Measurements from ENCODE around the gene RRP12. TPM values are rescaled to one million over a fixed set of nuclear protein-coding genes. Genes with fewer than 3 reads are reported as not detected.

Gene RRP12
- total and polyA plus RNA-seq, 2 experiments from 2014 or later, result 17.6 to 17.7 TPM

GRCh38 chr10:97376413-97376812 lies 24.7 kb downstream of the RRP12 start:
- no peak for DNase-seq
- Histone ChIP-seq H3K4me1 (ENCODE audit: insufficient read depth) (no peaks in the 10 kb centered on the region), H4K20me1 (ENCODE audit: insufficient read depth) (no peaks in the 10 kb centered on the region), H3K9ac (no peak overlapping the region), H3K79me2 (ENCODE audit: insufficient read depth) (no peaks in the 10 kb centered on the region), H3K9me3 (ENCODE audit: low read depth) (no peaks in the 10 kb centered on the region), H3F3A (ENCODE audit: insufficient read depth) (no peaks in the 10 kb centered on the region), H3K36me3 (ENCODE audit: low read depth) (no peaks in the 10 kb centered on the region; the same call in 1 of the 2 replicates), H3K27ac (no peak overlapping the region), H3K9me2 (ENCODE audit: insufficient read depth) (no peaks in the 10 kb centered on the region), H2AFZ (no peak overlapping the region), H3K27me3 (replicated peaks; ENCODE audit: insufficient read depth) (no peaks in the 10 kb centered on the region), H3K4me2 (ENCODE audit: unreplicated experiment) (no peak overlapping the region), H3K4me3 (no peak overlapping the region)
- no peak for TF ChIP-seq EZH2phosphoT487 (IDR thresholded peaks at IDR 0.05; ENCODE audit: insufficient read depth, low read depth)
- TF ChIP-seq EZH2 (IDR thresholded peaks at IDR 0.05; ENCODE audit: insufficient read depth, poor library complexity, severe bottlenecking), result no peak
- 82 to 83% methylated on average over 6 of the region's 6 CpGs for WGBS, 2 experiments (ENCODE audit: low coverage in 1 of 2, low lambda C conversion rate in 2 of 2, missing lambda C conversion rate in 2 of 2)
- in situ Hi-C loops (cut with MboI), result no loop called here

- no peak overlapping the region for H3K9ac ChIP-seq
- H3K4me1 ChIP-seq (ENCODE audit: insufficient read depth), result no peaks in the 10 kb centered on the region
- H3F3A ChIP-seq (ENCODE audit: insufficient read depth), result no peaks in the 10 kb centered on the region
- H3K4me2 ChIP-seq (ENCODE audit: unreplicated experiment), result no peak overlapping the region
- no peak overlapping the region for H3K27ac ChIP-seq
- in situ Hi-C loops (cut with MboI), result no loop called here
- no peak overlapping the region for H2AFZ ChIP-seq
- no peak overlapping the region for H3K4me3 ChIP-seq
- WGBS, 2 experiments (ENCODE audit: low coverage in 1 of 2, low lambda C conversion rate in 2 of 2, missing lambda C conversion rate in 2 of 2), result 94% methylated on average over 10 of the region's 10 CpGs
- no peaks in the 10 kb centered on the region for H3K27me3 ChIP-seq (replicated peaks; ENCODE audit: insufficient read depth)
- H3K9me3 ChIP-seq (ENCODE audit: low read depth), result no peaks in the 10 kb centered on the region
- H3K79me2 ChIP-seq (ENCODE audit: insufficient read depth), result no peaks in the 10 kb centered on the region
- DNase-seq, result no peak
- TF ChIP-seq EZH2 (IDR thresholded peaks at IDR 0.05; ENCODE audit: insufficient read depth, poor library complexity, severe bottlenecking) (no peak), EZH2phosphoT487 (IDR thresholded peaks at IDR 0.05; ENCODE audit: insufficient read depth, low read depth) (no peak)
- no peaks in the 10 kb centered on the region for H3K9me2 ChIP-seq (ENCODE audit: insufficient read depth)
- no peaks in the 10 kb centered on the region for H4K20me1 ChIP-seq (ENCODE audit: insufficient read depth)
- no peaks in the 10 kb centered on the region; the same call in 1 of the 2 replicates for H3K36me3 ChIP-seq (ENCODE audit: low read depth)
Observed at GRCh38 chr10:97373456-97373855, 27.7 kb downstream of the RRP12 start.

GRCh38 chr10:97372233-97372875 lies 28.8 kb downstream of the RRP12 start:
- WGBS, 2 experiments (ENCODE audit: low coverage in 1 of 2, low lambda C conversion rate in 2 of 2, missing lambda C conversion rate in 2 of 2), result 96 to 99% methylated on average over 7 of the region's 7 CpGs
- in situ Hi-C loops (cut with MboI), result no loop called here
- DNase-seq, result no peak
- H3K4me1 ChIP-seq (ENCODE audit: insufficient read depth), result no peaks in the 10 kb centered on the region
- no peaks in the 10 kb centered on the region for H3F3A ChIP-seq (ENCODE audit: insufficient read depth)
- no peaks in the 10 kb centered on the region for H4K20me1 ChIP-seq (ENCODE audit: insufficient read depth)
- H3K27me3 ChIP-seq (replicated peaks; ENCODE audit: insufficient read depth), result no peaks in the 10 kb centered on the region
- no peak overlapping the region for H3K27ac ChIP-seq
- no peaks in the 10 kb centered on the region; the same call in 1 of the 2 replicates for H3K36me3 ChIP-seq (ENCODE audit: low read depth)
- H3K4me3 ChIP-seq, result no peak overlapping the region
- TF ChIP-seq EZH2 (IDR thresholded peaks at IDR 0.05; ENCODE audit: insufficient read depth, poor library complexity, severe bottlenecking) (no peak), EZH2phosphoT487 (IDR thresholded peaks at IDR 0.05; ENCODE audit: insufficient read depth, low read depth) (no peak)
- H3K4me2 ChIP-seq (ENCODE audit: unreplicated experiment), result no peak overlapping the region
- no peaks in the 10 kb centered on the region for H3K9me2 ChIP-seq (ENCODE audit: insufficient read depth)
- no peak overlapping the region for H3K9ac ChIP-seq
- no peak overlapping the region for H2AFZ ChIP-seq
- no peaks in the 10 kb centered on the region for H3K79me2 ChIP-seq (ENCODE audit: insufficient read depth)
- no peaks in the 10 kb centered on the region for H3K9me3 ChIP-seq (ENCODE audit: low read depth)

GRCh38 chr10:97371696-97372095 lies 29.4 kb downstream of the RRP12 start:
- Histone ChIP-seq H3K27ac (no peak overlapping the region), H4K20me1 (ENCODE audit: insufficient read depth) (no peaks in the 10 kb centered on the region), H3K9me2 (ENCODE audit: insufficient read depth) (no peaks in the 10 kb centered on the region), H3K79me2 (ENCODE audit: insufficient read depth) (no peaks in the 10 kb centered on the region), H3K9me3 (ENCODE audit: low read depth) (no peaks in the 10 kb centered on the region), H2AFZ (no peak overlapping the region), H3F3A (ENCODE audit: insufficient read depth) (no peaks in the 10 kb centered on the region), H3K36me3 (ENCODE audit: low read depth) (no peaks in the 10 kb centered on the region; the same call in 1 of the 2 replicates), H3K4me2 (ENCODE audit: unreplicated experiment) (no peak overlapping the region), H3K9ac (no peak overlapping the region), H3K27me3 (replicated peaks; ENCODE audit: insufficient read depth) (no peaks in the 10 kb centered on the region), H3K4me3 (no peak overlapping the region), H3K4me1 (ENCODE audit: insufficient read depth) (no peaks in the 10 kb centered on the region)
- no peak for TF ChIP-seq EZH2phosphoT487 (IDR thresholded peaks at IDR 0.05; ENCODE audit: insufficient read depth, low read depth)
- no peak for TF ChIP-seq EZH2 (IDR thresholded peaks at IDR 0.05; ENCODE audit: insufficient read depth, poor library complexity, severe bottlenecking)
- WGBS, 2 experiments (ENCODE audit: low coverage in 1 of 2, low lambda C conversion rate in 2 of 2, missing lambda C conversion rate in 2 of 2), result 87 to 89% methylated on average over 5 to 7 of the region's 7 CpGs
- DNase-seq, result no peak
- in situ Hi-C loops (cut with MboI), result no loop called here

Data from GM23248 (cell line).